Measurements from ENCODE around the gene EIF4ENIF1. TPM values are rescaled to one million over a fixed set of nuclear protein-coding genes. Genes with fewer than 3 reads are reported as not detected.

The EIF4ENIF1 gene
- total and polyA plus RNA-seq, 7 donors, result 9.2 to 34.2 (median 24.8) TPM

DNA sequence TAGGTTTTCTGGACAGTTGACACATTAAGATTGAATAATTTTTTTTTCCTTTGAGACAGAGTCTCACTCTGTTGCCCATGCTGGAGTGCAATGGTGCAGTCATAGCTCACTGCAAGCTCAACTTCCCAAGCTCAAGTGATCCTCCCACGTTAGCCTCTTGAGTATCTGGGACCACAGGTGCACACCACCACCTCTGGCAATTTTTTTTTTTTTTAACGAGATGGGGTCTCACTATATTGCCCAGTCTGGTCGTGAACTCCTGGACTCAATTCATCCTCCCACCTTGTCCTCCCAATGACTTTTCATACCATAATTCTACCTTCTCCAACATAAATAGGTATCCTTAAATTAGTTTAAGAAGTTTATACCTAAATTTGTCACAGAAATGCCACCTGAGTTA, 8.5 kb downstream of the EIF4ENIF1 start:
- intact Hi-C loops (cut with DNase I), result loop anchor here in 1 of 2 donors (10.0 kb wide), 1 partner anchor 136 kb away; the partner anchor contains the start of gene PATZ1
- no peaks in the 10 kb centered on the region for H3K27me3 ChIP-seq (ENCODE audit: insufficient read depth in 3 of 3, low read length in 2 of 3)
- H3K4me1 ChIP-seq, result no peaks in the 10 kb centered on the region
- H3K9me3 ChIP-seq, result no peaks in the 10 kb centered on the region
- no peak for DNase-seq
- no peak for ATAC-seq
- H3K4me3 ChIP-seq, result no peak overlapping the region
- WGBS, 3 donors, result 89 to 98% (median 93%) methylated on average over 3 of the region's 3 CpGs
- TF ChIP-seq, protein P1, sequence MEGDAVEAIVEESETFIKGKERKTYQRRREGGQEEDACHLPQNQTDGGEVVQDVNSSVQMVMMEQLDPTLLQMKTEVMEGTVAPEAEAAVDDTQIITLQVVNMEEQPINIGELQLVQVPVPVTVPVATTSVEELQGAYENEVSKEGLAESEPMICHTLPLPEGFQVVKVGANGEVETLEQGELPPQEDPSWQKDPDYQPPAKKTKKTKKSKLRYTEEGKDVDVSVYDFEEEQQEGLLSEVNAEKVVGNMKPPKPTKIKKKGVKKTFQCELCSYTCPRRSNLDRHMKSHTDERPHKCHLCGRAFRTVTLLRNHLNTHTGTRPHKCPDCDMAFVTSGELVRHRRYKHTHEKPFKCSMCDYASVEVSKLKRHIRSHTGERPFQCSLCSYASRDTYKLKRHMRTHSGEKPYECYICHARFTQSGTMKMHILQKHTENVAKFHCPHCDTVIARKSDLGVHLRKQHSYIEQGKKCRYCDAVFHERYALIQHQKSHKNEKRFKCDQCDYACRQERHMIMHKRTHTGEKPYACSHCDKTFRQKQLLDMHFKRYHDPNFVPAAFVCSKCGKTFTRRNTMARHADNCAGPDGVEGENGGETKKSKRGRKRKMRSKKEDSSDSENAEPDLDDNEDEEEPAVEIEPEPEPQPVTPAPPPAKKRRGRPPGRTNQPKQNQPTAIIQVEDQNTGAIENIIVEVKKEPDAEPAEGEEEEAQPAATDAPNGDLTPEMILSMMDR (IDR thresholded peaks at IDR 0.05), result no peak
- no peak overlapping the region for H3K27ac ChIP-seq
- peaks cover 2 to 64% of the 10 kb centered on the region in 2 donors for H3K36me3 ChIP-seq (ENCODE audit: insufficient read depth in 1 of 2, low read depth in 1 of 2)

GRCh38 chr22:31477329-31477728, 12.3 kb downstream of the EIF4ENIF1 start:
- H3K9me3 ChIP-seq, result no peaks in the 10 kb centered on the region
- intact Hi-C loops (cut with DNase I), result no loop called here
- TF ChIP-seq, protein P1 (IDR thresholded peaks at IDR 0.05), result no peak
- no peak overlapping the region for H3K27ac ChIP-seq
- peaks cover 8% of the 10 kb centered on the region for H3K4me1 ChIP-seq
- no peaks in the 10 kb centered on the region for H3K27me3 ChIP-seq (ENCODE audit: insufficient read depth in 3 of 3, low read length in 2 of 3)
- peaks cover 0 to 40% of the 10 kb centered on the region in 2 donors for H3K36me3 ChIP-seq (ENCODE audit: insufficient read depth in 1 of 2, low read depth in 1 of 2)
- 92 to 95% (median 95%) methylated on average over 4 of the region's 4 CpGs for WGBS, 3 donors
- no peak for DNase-seq
- no peak for ATAC-seq
- H3K4me3 ChIP-seq, result no peak overlapping the region

GRCh38 chr22:31475800-31476199, 13.8 kb downstream of the EIF4ENIF1 start:
- DNase-seq, result no peak
- H3K27ac ChIP-seq, result no peak overlapping the region
- H3K36me3 ChIP-seq (ENCODE audit: insufficient read depth in 1 of 2, low read depth in 1 of 2), result peaks cover 2 to 35% of the 10 kb centered on the region in 2 donors
- no peaks in the 10 kb centered on the region for H3K27me3 ChIP-seq (ENCODE audit: insufficient read depth in 3 of 3, low read length in 2 of 3)
- no peak for ATAC-seq
- no peak overlapping the region for H3K4me3 ChIP-seq
- intact Hi-C loops (cut with DNase I), result no loop called here
- no peaks in the 10 kb centered on the region for H3K9me3 ChIP-seq
- WGBS, 3 donors, result 89 to 96% (median 90%) methylated on average over 3 of the region's 3 CpGs
- H3K4me1 ChIP-seq, result peaks cover 8% of the 10 kb centered on the region
- TF ChIP-seq, protein P1 (IDR thresholded peaks at IDR 0.05), result no peak

- no peak overlapping the region for H3K27ac ChIP-seq
- WGBS, 3 donors, result 96 to 97% (median 97%) methylated on average over 2 of the region's 2 CpGs
- intact Hi-C loops (cut with DNase I), result no loop called here
- TF ChIP-seq, protein P1 (IDR thresholded peaks at IDR 0.05), result no peak
- H3K4me3 ChIP-seq, result no peak overlapping the region
- H3K9me3 ChIP-seq, result no peaks in the 10 kb centered on the region
- H3K36me3 ChIP-seq (ENCODE audit: insufficient read depth in 1 of 2, low read depth in 1 of 2), result peaks cover 2 to 38% of the 10 kb centered on the region in 2 donors
- H3K4me1 ChIP-seq, result peaks cover 8% of the 10 kb centered on the region
- no peak for DNase-seq
- ATAC-seq, result no peak
- H3K27me3 ChIP-seq (ENCODE audit: insufficient read depth in 3 of 3, low read length in 2 of 3), result no peaks in the 10 kb centered on the region
These were observed 14.9 kb downstream of the EIF4ENIF1 start for GRCh38 chr22:31474743-31475142.

DNA sequence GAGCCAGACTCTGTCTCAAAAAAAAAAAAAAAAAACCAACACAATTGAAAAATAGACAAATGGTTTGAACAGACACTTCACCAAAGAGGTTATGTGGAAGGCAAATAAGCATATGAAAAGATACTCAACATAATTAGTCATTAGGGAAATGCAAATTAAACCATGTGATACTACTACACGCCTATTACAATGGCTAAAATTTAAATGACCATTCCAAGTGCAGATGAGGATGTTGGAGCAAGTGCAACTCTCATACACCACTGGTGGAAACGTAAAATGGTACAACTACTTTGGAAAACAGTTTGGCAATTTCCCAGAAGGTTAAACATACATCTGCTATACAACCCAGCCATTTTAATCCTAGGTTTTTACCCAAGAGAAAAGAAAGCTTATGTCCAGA, 24.3 kb downstream of the EIF4ENIF1 start:
- Histone ChIP-seq H3K9me3 (no peaks in the 10 kb centered on the region), H3K27me3 (ENCODE audit: insufficient read depth in 3 of 3, low read length in 2 of 3) (no peaks in the 10 kb centered on the region), H3K4me3 (no peak overlapping the region), H3K27ac (no peak overlapping the region), H3K36me3 (ENCODE audit: insufficient read depth in 1 of 2, low read depth in 1 of 2) (peaks cover 7 to 86% of the 10 kb centered on the region in 2 donors), H3K4me1 (no peaks in the 10 kb centered on the region)
- TF ChIP-seq, protein P1 (IDR thresholded peaks at IDR 0.05), result no peak
- intact Hi-C loops (cut with DNase I), result no loop called here
- ATAC-seq (no peak), DNase-seq (no peak)
- WGBS, 3 donors, result 83 to 85% (median 84%) methylated on average over 2 of the region's 2 CpGs
